Small intestine (tissue), 7 donors: ENCODE results near the gene ZNF609. TPM values are rescaled to one million over a fixed set of nuclear protein-coding genes. Genes with fewer than 3 reads are reported as not detected.

Experiments used
- DNase-seq, 2 donors: peaks; one replicate each; pipeline versions ENCODE4 v3.0.0 to v3.0.0-alpha.2; 2013
- FAIRE-seq: peaks from 2 replicates; lab custom pipeline; 2012; peaks lifted over from hg19 to GRCh38; lab: Jason Lieb, UNC
- H3K27ac ChIP-seq, 3 donors: one replicate each; pipeline ENCODE4 v1.5.1; 2013; ENCODE audit warnings: low read length in 2 of 3, mild to moderate bottlenecking in 2 of 3, control low read depth in 1 of 3, inconsistent platforms in 1 of 3, low read depth in 1 of 3, moderate library complexity in 1 of 3
- H3K27me3 ChIP-seq, 3 donors: one replicate each; pipeline ENCODE4 v1.6.1; 2013; ENCODE audit warnings: low read length in 3 of 3, inconsistent platforms in 1 of 3; ENCODE audit not compliant: control insufficient read depth in 3 of 3, insufficient read depth in 3 of 3
- H3K36me3 ChIP-seq, 3 donors: one replicate each; pipeline ENCODE4 v1.6.1; 2013; ENCODE audit warnings: low read length in 3 of 3, inconsistent platforms in 1 of 3, low read depth in 1 of 3, mild to moderate bottlenecking in 1 of 3, moderate library complexity in 1 of 3; ENCODE audit not compliant: control insufficient read depth in 3 of 3, insufficient read depth in 2 of 3
- H3K4me1 ChIP-seq, 3 donors: one replicate each; pipeline ENCODE4 v1.6.1; 2013; ENCODE audit warnings: low read length in 2 of 3, inconsistent platforms in 1 of 3, low read depth in 1 of 3, mild to moderate bottlenecking in 1 of 3, moderate library complexity in 1 of 3; ENCODE audit not compliant: control insufficient read depth in 3 of 3, insufficient read depth in 2 of 3
- H3K4me3 ChIP-seq, 3 donors: one replicate each; pipeline ENCODE4 v1.5.1; 2013; ENCODE audit warnings: low read length in 3 of 3, control low read depth in 1 of 3, inconsistent platforms in 1 of 3, low read depth in 1 of 3, mild to moderate bottlenecking in 1 of 3, moderate library complexity in 1 of 3
- H3K9me3 ChIP-seq, 2 donors: one replicate each; pipeline ENCODE4 v1.6.1; 2013; ENCODE audit warnings: low read depth in 1 of 2, low read length in 1 of 2; ENCODE audit not compliant: control insufficient read depth in 2 of 2, insufficient read depth in 1 of 2
- WGBS, 3 donors: extraction: QIAGEN DNeasy Blood & Tissue Kit; methylation state at CpG; one replicate each; pipeline ENCODE4 v1.1.7; 2013; 5-methylcytosine and 5-hydroxymethylcytosine counted together
- polyA plus RNA-seq, 4 donors: library from polyadenylated mRNA; stranded (reverse) in 3 of 4; unstranded in 1 of 4; fragments of 200-250 nt in 3 of 4; fragments of 120-200 nt in 1 of 4; gene quantifications; one replicate each; pipeline versions ENCODE4 v1.2.1 to v1.2.3, GENCODE V29; 2013
- donor health status: healthy with polysubstance abuse.
- donor health status: control.
- donor health status: control.
- donor health status: Bipolar disorder and iron deficiency.
- donor health status: healthy.

ZNF609 gene
- polyA plus RNA-seq, 4 donors, result 6.8 to 22.5 (median 8.4) TPM

DNA sequence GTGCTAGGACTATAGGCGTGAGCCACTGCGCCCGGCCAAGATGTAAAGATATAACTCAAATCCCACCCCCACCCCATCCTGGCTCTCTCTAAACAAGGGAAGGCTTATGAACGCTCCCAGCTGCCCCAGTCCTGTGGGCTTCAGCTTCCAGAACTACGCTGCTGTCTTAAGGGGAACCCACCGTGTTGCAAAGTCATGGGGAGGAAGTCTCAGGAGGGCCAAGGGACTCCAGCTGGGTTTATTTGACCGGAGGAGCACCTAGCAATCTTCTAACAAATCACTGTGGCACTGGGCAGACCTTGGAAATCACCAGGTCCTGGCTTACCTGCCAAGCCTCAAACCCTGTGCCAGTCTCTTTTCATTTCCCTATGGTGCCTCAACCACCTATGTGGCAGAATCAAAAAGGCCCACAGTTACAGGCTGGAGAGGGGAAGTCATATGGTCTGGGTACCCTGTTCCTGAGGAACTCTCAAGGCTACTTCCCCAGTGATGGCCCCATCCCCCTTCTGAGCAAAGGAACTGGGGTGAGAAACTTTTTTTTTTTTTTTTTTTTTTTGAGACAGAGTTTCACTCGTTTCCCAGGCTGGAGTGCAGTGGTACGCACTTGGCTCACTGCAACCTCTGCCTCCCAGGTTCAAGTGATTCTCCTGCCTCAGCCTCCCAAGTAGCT, 231.7 kb downstream of the ZNF609 start:
- WGBS, 3 donors, result 82 to 91% (median 84%) methylated on average over 9 of the region's 9 CpGs
- Histone ChIP-seq H3K4me1 (peaks cover 0 to 15% (median 2%) of the 10 kb centered on the region in 3 donors), H3K4me3 (no peak overlapping the region), H3K9me3 (no peaks in the 10 kb centered on the region), H3K27ac (peak overlapping the region in 2 of 3 donors; percentile 3 to 69), H3K36me3 (peaks cover 7 to 70% (median 10%) of the 10 kb centered on the region in 3 donors), H3K27me3 (no peaks in the 10 kb centered on the region)
- FAIRE-seq (no peak), DNase-seq (no peak)

DNA sequence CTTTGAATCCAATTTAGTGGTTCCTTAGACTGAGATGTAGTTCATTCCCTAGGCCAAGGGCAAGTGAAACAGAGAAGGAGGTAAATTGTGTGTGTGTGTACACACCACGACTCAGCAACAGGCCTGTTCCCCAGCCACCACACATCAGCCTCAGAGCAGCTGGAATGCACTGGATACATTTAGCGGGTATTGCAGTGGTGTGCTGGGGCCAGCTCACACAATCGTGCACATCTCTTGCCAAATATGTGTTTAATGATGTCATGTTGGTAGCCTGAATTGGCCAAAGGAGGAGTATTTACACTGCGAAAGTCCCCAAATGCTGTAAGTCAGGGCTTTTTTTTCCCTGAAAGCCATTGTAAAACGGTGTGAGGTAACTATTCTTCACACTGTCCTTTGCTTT, 232.8 kb downstream of the ZNF609 start:
- Histone ChIP-seq H3K9me3 (no peaks in the 10 kb centered on the region), H3K4me3 (no peak overlapping the region), H3K4me1 (peaks cover 0 to 15% (median 2%) of the 10 kb centered on the region in 3 donors), H3K36me3 (peaks cover 0 to 59% (median 10%) of the 10 kb centered on the region in 3 donors), H3K27ac (peak overlapping the region in 2 of 3 donors; percentile 67 to 79), H3K27me3 (no peaks in the 10 kb centered on the region)
- WGBS, 3 donors, result 49 to 82% (median 77%) methylated on average over 5 of the region's 5 CpGs
- FAIRE-seq, result no peak
- no peak for DNase-seq

DNA sequence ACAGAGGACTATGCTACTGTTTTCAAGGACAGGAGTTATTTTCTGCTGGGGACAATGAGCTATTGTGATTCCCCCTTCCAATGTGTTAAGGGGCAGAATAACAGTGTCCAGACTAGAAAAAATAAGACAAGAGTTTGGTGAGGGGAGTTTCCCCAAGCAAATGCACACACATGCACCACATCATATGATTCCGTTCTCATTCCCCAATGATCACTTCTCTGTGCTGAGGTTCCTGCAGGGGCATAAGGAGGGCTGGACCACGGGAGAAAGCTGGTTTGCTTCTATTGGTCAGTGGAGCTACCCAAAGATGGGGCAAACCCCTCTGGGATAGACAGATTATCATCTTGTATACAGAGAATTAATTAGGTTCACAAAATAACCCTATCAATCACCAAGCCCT, 234.4 kb downstream of the ZNF609 start:
- H3K4me1 ChIP-seq, result peaks cover 0 to 27% (median 9%) of the 10 kb centered on the region in 3 donors
- H3K27me3 ChIP-seq, result no peaks in the 10 kb centered on the region
- H3K36me3 ChIP-seq, result peaks cover 0 to 48% (median 4%) of the 10 kb centered on the region in 3 donors
- 78 to 87% (median 83%) methylated on average over 2 of the region's 2 CpGs for WGBS, 3 donors
- FAIRE-seq (no peak), DNase-seq (no peak)
- no peak overlapping the region for H3K4me3 ChIP-seq
- peak overlapping the region in 1 of 3 donors; percentile 23 for H3K27ac ChIP-seq
- no peaks in the 10 kb centered on the region for H3K9me3 ChIP-seq

DNA sequence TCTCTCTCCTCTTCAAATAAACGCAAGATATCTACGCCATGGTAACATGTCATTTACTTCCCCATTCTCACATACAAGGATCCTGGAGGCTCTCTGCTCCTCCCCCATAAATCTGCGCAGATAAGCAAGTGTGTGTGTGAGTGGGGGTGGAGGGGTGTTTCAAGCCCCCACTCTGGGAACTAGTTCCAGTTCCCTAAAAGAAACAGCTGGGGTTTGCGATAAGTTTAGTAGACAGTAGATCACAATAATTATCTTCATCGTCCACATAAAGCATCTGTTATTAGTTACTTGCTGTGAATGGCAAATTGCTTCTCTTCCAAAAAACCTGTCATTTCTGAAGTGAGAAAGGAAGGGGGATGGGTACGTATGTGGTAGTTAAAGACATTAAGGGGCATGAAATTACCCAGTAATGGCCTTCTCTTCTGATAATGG, 235.2 kb downstream of the ZNF609 start:
- Histone ChIP-seq H3K27me3 (no peaks in the 10 kb centered on the region), H3K4me1 (peaks cover 0 to 31% (median 17%) of the 10 kb centered on the region in 3 donors), H3K4me3 (no peak overlapping the region), H3K36me3 (peaks cover 0 to 49% (median 0%) of the 10 kb centered on the region in 3 donors), H3K9me3 (no peaks in the 10 kb centered on the region), H3K27ac (peak overlapping the region in 1 of 3 donors; percentile 5)
- no peak for FAIRE-seq
- WGBS, 3 donors, result 55 to 88% (median 75%) methylated on average over 6 of the region's 6 CpGs
- no peak for DNase-seq

DNA sequence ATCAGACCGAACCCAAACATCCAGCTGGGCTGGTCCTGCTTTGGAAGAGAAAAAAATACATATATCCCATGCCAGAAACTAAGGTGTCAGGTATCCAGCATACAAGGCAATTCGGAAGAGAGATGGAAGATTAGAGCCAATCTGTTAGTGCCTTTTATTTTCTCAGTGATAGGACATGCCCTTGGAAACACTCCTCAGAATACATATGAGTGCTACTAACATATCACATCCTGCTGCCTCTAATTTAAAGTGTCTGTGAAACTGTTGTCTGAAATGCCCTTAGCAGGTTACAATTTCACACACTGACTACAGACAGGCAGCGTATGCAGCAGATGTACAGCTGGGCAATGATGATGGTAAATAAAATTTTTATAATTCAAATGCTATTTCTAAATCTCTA, 236.1 kb downstream of the ZNF609 start:
- H3K9me3 ChIP-seq, result no peaks in the 10 kb centered on the region
- peaks cover 0 to 41% (median 0%) of the 10 kb centered on the region in 3 donors for H3K36me3 ChIP-seq
- H3K27me3 ChIP-seq, result no peaks in the 10 kb centered on the region

DNA sequence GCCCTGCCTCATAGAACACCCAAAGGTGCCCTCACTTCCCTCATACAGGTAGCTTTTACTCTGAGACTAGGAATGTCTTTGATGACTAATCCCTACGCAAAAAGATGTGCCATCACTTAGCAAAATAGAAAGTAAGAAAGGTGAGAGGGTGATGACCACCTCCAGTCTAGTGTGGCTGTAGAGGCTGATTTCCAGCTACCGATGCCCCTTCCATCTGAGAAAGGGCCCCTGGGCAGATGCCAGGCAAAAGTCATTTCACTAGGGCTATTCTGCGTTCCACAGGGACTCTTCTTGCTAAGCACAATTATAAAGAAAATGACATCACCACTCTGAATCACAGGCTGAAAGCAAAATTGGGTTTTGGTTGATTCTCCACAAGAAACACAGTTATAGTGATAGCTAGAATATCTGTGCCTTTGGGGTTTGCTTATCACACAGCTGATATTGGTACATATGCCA, 237.6 kb downstream of the ZNF609 start:
- Histone ChIP-seq H3K36me3 (peaks cover 0 to 27% (median 0%) of the 10 kb centered on the region in 3 donors), H3K27ac (peak overlapping the region in 1 of 3 donors; percentile 24), H3K4me3 (no peak overlapping the region), H3K4me1 (peaks cover 0 to 39% (median 25%) of the 10 kb centered on the region in 3 donors), H3K9me3 (no peaks in the 10 kb centered on the region), H3K27me3 (no peaks in the 10 kb centered on the region)
- WGBS, 3 donors, result 64 to 76% (median 68%) methylated on average over 3 of the region's 3 CpGs
- DNase-seq (no peak), FAIRE-seq (no peak)

More for the DNA sequence above, 236.1 kb downstream of the ZNF609 start:
- DNase-seq (no peak), FAIRE-seq (no peak)
- no peak overlapping the region for H3K27ac ChIP-seq
- 85 to 88% (median 88%) methylated on average over 3 of the region's 3 CpGs for WGBS, 3 donors
- peaks cover 0 to 34% (median 18%) of the 10 kb centered on the region in 3 donors for H3K4me1 ChIP-seq
- H3K4me3 ChIP-seq, result no peak overlapping the region

DNA sequence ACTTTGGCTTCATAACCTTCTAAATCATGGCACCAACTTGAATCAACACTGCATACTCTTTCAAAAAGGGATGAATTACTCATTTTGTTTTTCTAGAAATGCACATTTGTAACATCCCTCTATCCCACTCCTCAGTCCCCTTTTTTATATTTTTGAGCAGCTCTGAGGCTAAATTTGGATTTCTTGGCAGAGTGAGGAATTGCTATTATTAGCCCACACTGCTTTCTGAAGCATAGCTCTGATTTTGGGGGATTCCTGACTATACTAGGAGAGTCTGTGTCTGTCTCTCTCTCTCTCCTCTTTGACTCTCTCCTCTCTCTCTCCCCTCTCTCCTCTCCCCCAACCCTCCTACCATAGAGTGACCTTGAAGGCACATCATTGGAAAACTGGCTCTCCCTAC, 238.4 kb downstream of the ZNF609 start:
- H3K27ac ChIP-seq, result peak overlapping the region in 2 of 3 donors; percentile 27 to 55
- no peaks in the 10 kb centered on the region for H3K9me3 ChIP-seq
- no peak overlapping the region for H3K4me3 ChIP-seq
- H3K27me3 ChIP-seq, result no peaks in the 10 kb centered on the region
- DNase-seq (no peak), FAIRE-seq (no peak)
- peaks cover 0 to 41% (median 22%) of the 10 kb centered on the region in 3 donors for H3K4me1 ChIP-seq
- H3K36me3 ChIP-seq, result peaks cover 0 to 20% (median 0%) of the 10 kb centered on the region in 3 donors

DNA sequence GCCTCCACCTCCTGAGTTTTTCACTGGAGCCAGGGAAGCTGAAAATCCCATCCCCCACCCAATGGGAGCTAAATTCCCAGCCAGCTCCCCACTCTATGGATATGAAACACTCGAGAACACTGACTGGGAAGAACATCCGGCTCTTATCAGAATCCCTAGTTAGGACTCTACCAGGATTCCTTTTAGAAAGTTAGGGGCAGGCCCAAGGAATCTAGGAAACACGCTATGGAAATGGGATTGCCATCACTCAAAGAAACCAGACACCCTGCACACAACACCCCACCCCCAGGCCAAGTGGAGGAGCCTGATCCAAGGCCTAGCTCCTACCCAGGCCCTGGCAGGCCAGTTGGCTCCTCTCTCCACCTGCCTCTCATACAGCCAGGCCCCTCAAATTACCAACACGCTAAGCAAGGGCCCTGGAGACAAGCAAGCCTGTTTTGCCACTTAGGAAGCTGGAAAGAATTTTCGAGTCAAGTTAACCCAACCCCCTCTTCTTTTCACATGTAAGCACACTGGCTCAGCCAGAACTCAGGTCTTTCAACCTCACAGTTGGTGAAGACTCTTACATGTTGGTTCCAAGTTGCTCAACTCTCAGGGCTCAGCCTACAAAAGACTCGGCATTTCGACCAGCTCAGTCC, 239.5 kb downstream of the ZNF609 start:
- Histone ChIP-seq H3K4me3 (peak overlapping the region in 1 of 3 donors; percentile 17), H3K27ac (peak overlapping the region in 2 of 3 donors; percentile 47 to 55), H3K4me1 (peaks cover 0 to 41% (median 22%) of the 10 kb centered on the region in 3 donors), H3K27me3 (no peaks in the 10 kb centered on the region), H3K9me3 (no peaks in the 10 kb centered on the region), H3K36me3 (peaks cover 0 to 11% (median 0%) of the 10 kb centered on the region in 3 donors)
- 48 to 76% (median 67%) methylated on average over 7 of the region's 7 CpGs for WGBS, 3 donors
- FAIRE-seq (no peak), DNase-seq (no peak)
